ENCODE data around the gene FOXO1. TPM values are rescaled to one million over a fixed set of nuclear protein-coding genes. Genes with fewer than 3 reads are reported as not detected.

The FOXO1 gene
- total RNA-seq, 1 experiment from 2014 or later, result 12.2 TPM

DNA sequence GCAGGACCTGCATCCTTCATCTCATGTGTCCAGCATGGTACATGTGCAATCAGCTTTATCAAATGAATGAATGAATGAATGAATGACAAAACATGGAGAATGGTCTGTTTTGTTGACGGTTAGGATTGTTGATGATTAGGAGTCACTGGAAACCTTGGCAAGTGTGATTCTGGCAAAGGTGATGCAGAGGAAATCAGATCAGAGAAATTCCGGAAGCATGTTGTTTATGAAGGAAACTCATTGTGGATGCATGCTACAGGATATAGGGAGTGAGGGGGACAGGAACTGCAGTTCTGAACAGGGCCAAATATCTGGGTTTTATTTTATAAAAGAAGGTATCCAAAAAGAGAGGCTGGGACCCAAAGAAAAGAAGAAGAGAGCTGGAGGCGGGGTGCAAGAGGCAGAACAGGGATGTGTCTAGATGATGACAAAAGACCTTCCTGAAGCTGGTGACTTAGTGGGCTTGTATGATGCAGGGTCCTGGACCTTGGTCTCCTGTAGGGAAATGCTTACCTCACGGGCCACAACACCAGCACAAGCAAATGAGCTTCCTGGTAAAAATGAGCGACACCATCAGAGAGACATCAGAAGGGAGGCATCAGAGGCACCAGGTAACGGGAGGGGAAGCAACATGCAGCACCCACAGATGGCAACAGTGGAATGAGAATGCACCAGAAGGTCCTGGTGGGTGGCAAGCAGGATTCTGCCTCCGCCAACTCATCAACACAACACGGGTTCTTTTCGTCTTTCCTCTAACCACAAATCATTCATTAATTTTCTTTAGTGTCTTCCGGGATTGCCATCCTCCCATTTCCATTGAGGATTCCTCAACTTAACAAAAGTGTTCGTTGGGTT lies 159.6 kb downstream of the FOXO1 start:
- BruUV-seq (replicated peaks), result no TSS peak
- POLR2A ChIA-PET, result no interaction called here

More for the DNA sequence above, 159.6 kb downstream of the FOXO1 start:
- TF ChIP-seq SIN3A (IDR thresholded peaks at IDR 0.05; ENCODE audit: low read depth) (no peak), CBX3 (IDR thresholded peaks at IDR 0.05; ENCODE audit: low read depth) (no peak), EZH2 (IDR thresholded peaks at IDR 0.05) (no peak), ZNF274 (IDR thresholded peaks at IDR 0.05; ENCODE audit: low read depth, low read length) (no peak), ZFX (IDR thresholded peaks at IDR 0.05) (no peak), YY1 (IDR thresholded peaks at IDR 0.05; ENCODE audit: extremely low read depth, insufficient replicate concordance, low read depth, low read length) (no peak), ELF1 (IDR thresholded peaks at IDR 0.05; ENCODE audit: borderline replicate concordance, low read depth) (no peak), POLR2AphosphoS5 (IDR thresholded peaks at IDR 0.05; ENCODE audit: low read depth, low read length) (no peak), EGR1 (IDR thresholded peaks at IDR 0.05; ENCODE audit: low read depth) (no peak), RAD21 (IDR thresholded peaks at IDR 0.05; ENCODE audit: low read depth) (no peak)
- TF ChIP-seq, protein P1, sequence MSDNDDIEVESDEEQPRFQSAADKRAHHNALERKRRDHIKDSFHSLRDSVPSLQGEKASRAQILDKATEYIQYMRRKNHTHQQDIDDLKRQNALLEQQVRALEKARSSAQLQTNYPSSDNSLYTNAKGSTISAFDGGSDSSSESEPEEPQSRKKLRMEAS (IDR thresholded peaks at IDR 0.05), result no peak
- Histone ChIP-seq H3K27ac (ENCODE audit: low read depth, low read length) (no peak overlapping the region), H4K20me1 (ENCODE audit: insufficient read depth) (no peaks in the 10 kb centered on the region), H3K4me2 (ENCODE audit: low read length) (no peak overlapping the region), H3K36me3 (ENCODE audit: control insufficient read depth in 1 of 2, insufficient read depth in 2 of 2, low read length in 2 of 2) (no peaks in the 10 kb centered on the region), H3K9me3 (ENCODE audit: control insufficient read depth in 1 of 2, insufficient read depth in 1 of 2, low read depth in 1 of 2, low read length in 2 of 2) (no peaks in the 10 kb centered on the region), H3K4me1 (ENCODE audit: control insufficient read depth in 1 of 2, insufficient read depth in 2 of 2, low read length in 2 of 2) (no peaks in the 10 kb centered on the region), H3K4me3 (replicated peaks in 1 of 2; ENCODE audit: low read depth in 1 of 2, low read length in 2 of 2) (no peak overlapping the region), H2AFZ (ENCODE audit: low read depth, low read length, poor library complexity, severe bottlenecking) (no peak overlapping the region), H3K9me2 (ENCODE audit: insufficient read depth) (no peaks in the 10 kb centered on the region), H3K9ac (ENCODE audit: low read length) (no peak overlapping the region), H3K79me2 (ENCODE audit: insufficient read depth, low read length) (no peaks in the 10 kb centered on the region), H3K27me3 (ENCODE audit: insufficient read depth, low read length) (no peaks in the 10 kb centered on the region)
- no peak for ATAC-seq
- DNase-seq (ENCODE audit: low read depth, low spot score), result no peak
- ChIA-PET RAD21 (ENCODE audit: low non-redundant PET in 1 of 2, low total read pairs in 2 of 2, uncharacterized antibody in 2 of 2, unreplicated experiment in 2 of 2) (no interaction called here), CTCF (no interaction called here)
- intact Hi-C loops (cut with micrococcal nuclease), result no loop called here

Other genes with a start within 250 kb of the FOXO1 start
- gene MRPS31, start 104.5 kb upstream of the FOXO1 start, total RNA-seq (2021; ENCODE audit: unreplicated experiment), result 22.8 TPM
- 24.5 TPM for gene SLC25A15, start 123.0 kb upstream of the FOXO1 start, total RNA-seq (2021; ENCODE audit: unreplicated experiment)

All from HCT116 (cell line).